Activated CD4-positive, alpha-beta T cell treated with anti-CD3 and anti-CD28 coated beads, Interleukin-2, Interleukin-4, amounts not matched to agents 100 ng/mL and 50 ng/mL, durations not matched to agents 16 hours and 8 hours (primary cell): Measurements from ENCODE around the gene NUP205.
"Not testable (repeated sequence)": the region's sequence is repeated elsewhere in the genome, so short reads cannot be mapped to it uniquely, and the experiment has no call there.

Source experiments
- DNase-seq: peaks from one replicate; pipeline ENCODE4 v3.0.0-alpha.2; 2020; ENCODE audit warnings: low spot score

Gene NUP205

GRCh38 chr7:135666846-135667245, 109.1 kb downstream of the NUP205 start:
- no peak for DNase-seq

- not testable (repeated sequence) for DNase-seq
Observed at GRCh38 chr7:135667626-135668025, 109.9 kb downstream of the NUP205 start.

DNA sequence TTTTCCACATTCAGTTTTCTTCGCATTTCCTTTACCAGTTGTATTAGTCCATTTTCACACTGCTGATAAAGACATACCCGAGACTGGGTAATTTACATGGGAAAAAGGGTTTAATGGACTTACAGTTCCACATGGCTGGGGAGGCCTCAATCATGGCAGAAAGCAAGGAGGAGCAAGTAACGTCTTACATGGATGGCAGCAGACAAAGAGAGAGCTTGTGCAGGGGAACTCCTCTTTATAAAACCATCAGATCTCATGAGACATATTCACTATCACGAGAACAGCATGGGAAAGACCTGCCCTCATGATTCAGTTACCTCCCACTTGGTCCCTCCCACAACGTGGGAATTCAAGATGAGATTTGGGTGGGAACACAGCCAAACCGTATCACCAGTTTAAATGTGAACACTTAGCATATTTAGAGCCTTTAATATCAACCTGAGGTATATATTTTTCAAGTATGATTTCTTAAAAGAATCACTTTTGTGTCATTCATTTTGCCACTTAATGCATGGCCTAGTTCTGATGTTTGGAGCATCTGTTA, 111.2 kb downstream of the NUP205 start:
- not testable (repeated sequence) for DNase-seq

- DNase-seq, result no peak
Observed at GRCh38 chr7:135669774-135670173, 112.1 kb downstream of the NUP205 start.

- no peak for DNase-seq
Observed at GRCh38 chr7:135670179-135670578, 112.5 kb downstream of the NUP205 start.

- DNase-seq, result peak; percentile 29
Observed at GRCh38 chr7:135672560-135673359, 115.0 kb downstream of the NUP205 start.

- no peak for DNase-seq
Observed at GRCh38 chr7:135673360-135673706, 115.6 kb downstream of the NUP205 start.

- no peak for DNase-seq
Observed at GRCh38 chr7:135678612-135679575, 121.2 kb downstream of the NUP205 start.

DNA sequence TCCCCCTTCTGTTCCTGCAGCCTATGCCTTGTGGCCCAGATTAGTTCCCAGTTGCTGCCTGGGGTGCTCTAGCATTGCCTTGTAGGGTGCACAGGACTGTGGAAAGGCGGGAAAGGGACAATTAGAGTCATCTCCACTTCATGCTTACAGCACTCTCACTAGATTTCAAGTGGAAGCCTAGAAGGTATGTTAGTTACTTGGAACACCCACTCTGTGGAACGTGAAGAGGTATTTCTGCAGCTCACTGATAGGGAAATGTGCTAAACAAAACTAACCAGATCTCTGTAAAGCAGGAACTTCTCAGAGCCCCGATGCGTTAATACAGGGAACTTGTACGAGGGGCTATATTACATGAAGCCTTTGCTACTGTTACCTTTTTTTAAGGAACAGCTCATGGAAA, 124.0 kb downstream of the NUP205 start:
- no peak for DNase-seq

- no peak for DNase-seq
Observed at GRCh38 chr7:135682191-135682590, 124.5 kb downstream of the NUP205 start.

DNA sequence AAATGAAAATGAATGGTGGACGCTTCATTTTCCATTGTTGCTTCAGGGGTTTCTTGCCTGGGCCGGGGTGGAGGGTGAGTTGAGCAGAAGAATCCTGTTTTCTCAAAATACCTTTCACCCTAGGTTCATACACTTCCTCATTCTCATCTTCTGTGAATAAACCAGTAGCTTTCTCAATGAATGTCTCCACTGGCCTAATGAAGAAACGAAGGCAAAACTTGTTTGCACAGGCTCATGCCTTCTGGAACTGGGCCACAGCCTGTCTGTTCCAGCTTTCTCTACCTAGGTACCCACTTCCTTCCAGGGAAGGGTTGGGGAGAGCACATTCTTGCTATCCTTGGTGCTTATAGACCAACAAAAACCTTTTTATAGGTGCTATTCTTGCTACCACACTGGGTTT, 125.9 kb downstream of the NUP205 start:
- no peak for DNase-seq

DNA sequence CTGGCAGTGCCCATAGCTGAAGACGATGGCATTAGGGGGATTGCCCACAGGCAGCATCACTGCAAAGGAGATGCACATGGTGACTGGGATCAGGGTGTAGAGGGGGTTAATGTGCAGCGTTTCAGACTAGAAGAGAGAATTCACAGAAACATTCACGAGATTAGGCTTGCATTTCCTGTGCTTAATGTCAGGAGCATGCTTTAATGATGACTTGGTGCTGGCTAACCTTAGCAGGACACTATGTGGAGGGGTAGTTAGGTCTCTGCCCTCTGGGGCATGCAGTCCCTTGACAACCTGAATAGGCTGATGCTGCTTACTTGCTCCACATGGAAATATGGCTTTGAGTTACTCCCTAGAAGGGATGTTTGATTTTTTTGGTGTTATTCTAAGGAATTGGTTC, 126.4 kb downstream of the NUP205 start:
- no peak for DNase-seq

- DNase-seq, result no peak
Observed at GRCh38 chr7:135684699-135685098, 127.0 kb downstream of the NUP205 start.

GRCh38 chr7:135685306-135686084, 127.8 kb downstream of the NUP205 start:
- DNase-seq, result no peak

GRCh38 chr7:135687466-135687865, 129.7 kb downstream of the NUP205 start:
- DNase-seq, result no peak

DNA sequence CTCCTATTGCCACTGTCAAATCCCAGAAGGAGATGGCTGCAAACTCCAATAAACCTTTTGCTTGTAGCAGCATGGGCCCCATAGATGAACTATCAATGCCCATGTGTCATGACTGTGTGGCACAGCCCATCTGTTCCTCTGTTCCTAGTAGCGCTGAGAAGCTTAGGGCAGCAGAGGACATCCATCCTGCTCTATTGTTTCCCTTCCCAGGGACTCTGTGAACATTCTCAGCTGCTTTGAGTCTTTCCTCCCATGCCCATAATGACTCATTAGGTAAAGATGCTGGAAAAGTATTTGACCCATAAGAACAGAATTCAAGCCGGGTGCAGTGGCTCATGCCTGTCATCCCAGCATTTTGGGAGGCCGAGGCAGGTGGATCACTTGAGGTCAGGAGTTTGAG, 132.8 kb downstream of the NUP205 start:
- DNase-seq, result no peak

DNA sequence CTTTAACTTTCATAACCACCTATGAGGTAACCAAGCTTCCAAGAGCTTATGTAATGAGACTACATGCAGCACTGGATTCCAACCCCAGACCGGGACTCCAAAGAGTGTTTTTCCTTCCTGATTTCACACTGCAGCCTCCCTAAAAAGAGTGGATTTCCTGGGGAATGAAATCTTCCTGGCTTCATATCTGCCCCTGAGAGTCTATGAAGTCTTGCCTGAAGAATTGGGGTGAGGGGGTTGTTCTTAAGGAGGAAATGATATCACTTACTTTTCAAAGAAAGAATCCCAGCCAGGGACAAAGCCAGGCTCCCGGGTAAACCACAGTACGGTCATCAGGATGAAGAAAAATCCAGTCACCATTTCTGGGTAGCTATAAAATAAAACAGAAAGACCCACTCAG, 134.3 kb downstream of the NUP205 start:
- DNase-seq, result no peak

- not testable (repeated sequence) for DNase-seq
Observed at GRCh38 chr7:135692606-135693005, 134.9 kb downstream of the NUP205 start.

DNA sequence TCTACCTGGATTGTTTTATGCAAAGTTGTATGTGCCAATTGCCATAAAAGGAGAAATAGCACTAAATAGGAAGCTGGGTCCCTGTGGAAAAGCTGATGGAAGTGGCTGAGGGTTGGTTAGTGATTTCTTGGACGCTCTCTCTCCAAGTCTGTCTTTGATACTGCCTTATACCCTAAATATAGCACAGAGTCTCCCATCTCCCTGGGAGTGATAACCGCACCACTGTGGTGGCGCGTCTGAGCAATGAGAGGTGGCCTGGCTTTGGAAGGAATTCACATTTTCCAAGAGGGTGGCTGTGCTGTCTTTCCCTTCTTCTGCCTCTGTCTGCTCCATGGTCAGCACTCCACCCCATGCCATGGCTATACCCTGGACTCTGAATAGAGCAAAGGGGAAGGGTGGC, 135.8 kb downstream of the NUP205 start:
- no peak for DNase-seq

- DNase-seq, result no peak
Observed at GRCh38 chr7:135697276-135698049, 139.7 kb downstream of the NUP205 start.
